GM18498 (cell line): Measurements from ENCODE around the gene CKS1B.

Experiments used
- ATAC-seq: cut with Tn5 transposase; IDR thresholded peaks from one replicate; pipeline ENCODE4 v1.9.1; 2021; ENCODE audit warnings: mild to moderate bottlenecking, moderate library complexity; ENCODE audit not compliant: unreplicated experiment

Gene CKS1B

DNA sequence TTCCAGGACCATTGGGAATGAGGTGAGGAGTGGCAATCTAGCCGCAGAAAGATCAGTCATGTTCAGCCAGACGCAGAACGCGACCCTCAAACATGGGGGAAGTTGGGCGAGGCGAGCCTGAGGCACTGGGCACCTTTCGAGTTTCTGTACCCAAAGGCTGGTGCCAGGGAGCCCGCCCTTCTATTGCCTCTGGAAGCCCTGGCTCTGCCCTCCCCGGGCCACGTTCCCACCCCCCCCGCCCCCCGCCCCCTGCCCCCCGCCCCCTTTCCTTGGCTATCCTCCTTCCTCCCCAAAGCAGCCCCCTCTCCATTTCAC is 25.9 kb downstream of the CKS1B start:
- ATAC-seq, result no peak

GRCh38 chr1:155000726-155001424 is 26.4 kb downstream of the CKS1B start:
- ATAC-seq, result peak; percentile 42

DNA sequence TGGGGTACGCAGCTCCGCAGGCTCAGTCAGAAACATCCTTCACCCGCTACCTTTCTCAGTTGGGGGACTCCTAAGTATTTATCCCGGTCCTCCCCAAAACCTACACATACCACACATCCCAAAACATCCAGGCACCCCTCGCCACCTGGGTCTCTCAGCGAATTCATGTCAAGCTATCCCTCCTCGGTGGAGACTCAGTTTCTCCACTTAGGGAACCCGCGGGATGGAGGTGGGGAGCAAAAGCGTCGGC is 26.9 kb downstream of the CKS1B start:
- ATAC-seq, result no peak

DNA sequence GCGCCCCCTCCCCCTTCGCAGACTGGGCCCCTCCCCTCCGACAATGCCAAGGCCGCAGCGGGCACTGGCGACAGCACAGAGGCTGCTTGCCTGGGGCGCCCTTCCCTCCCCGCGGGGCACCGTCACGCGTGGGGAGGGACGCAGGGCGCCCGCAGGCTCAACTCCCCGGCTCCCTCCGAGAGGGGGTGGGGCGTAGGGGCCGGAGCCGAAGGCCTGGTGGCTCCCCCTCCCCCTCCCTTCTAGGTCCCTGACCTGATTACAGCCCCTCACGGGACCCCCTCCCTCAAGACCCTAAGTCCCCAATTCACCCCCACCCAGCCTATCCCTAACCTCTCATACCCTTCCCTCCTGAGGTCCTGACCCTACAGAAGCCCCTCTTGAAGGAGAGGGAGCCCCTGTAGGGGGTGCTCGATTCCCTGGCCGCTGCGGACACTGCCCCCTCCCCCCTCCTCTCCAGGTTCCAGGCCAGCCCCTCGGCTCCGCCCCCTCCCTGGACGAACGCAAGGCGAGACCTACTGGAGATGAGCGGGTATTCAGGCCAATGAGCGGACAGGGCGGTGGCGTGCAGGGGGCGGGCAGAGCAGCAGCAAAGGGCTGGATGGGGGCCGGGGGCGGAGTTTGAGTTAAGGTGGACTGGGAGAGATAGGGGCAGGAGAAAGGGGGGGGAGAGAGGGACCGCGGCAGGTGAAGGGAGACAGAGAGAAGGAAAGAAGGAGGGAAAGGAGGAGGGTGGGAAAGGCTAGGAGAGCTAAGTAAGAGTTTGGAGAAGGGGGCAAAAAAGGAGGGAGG is 27.4 kb downstream of the CKS1B start:
- peak; percentile 64 for ATAC-seq

DNA sequence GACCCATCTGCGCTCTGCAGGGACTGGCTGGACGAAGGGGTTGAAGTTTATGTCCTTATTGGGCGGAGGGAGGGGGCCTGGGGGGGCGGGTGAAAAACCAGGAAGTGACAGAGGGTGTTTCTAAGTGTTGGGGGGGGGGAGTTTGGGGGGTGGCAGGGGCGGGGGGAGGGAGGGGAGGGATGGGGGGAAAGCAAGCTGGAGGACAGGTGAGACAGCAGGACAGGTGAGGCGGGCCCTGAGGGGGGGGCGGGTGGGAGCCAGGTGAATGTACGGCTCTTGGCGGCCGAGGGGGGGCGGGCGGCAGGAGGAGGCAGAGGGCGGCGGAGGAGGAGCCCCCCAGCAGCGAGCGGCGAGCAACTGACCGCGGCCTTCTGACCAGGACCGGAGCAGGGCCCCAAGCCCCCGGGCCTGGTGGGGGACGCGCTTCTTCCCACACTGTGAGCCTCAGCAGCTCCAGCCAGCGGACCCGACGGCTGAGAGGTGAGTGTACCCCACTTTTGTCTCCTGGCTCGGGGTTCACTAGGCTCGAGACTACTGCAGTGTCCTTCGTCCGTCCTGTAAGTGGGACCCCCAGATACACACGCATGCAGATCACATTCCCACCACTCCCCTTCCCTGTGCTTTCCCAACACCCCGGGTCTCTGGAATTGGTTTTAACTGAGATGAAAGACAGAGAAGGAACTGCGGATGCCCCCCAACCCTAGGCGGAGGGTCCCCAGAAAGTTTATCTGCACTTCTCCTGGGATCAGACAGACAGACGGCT is 28.2 kb downstream of the CKS1B start, which contains the start of gene ZBTB7B:
ZBTB7B (plus strand) TSS at position 339 of the 763 bp plus-strand sequence. CDS start 11,859 bp downstream, outside the sequence.
- no peak for ATAC-seq

- ATAC-seq, result no peak
Measured at GRCh38 chr1:155003227-155003765, 28.8 kb downstream of the CKS1B start.

GRCh38 chr1:155003766-155004351 is 29.4 kb downstream of the CKS1B start:
- no peak for ATAC-seq

DNA sequence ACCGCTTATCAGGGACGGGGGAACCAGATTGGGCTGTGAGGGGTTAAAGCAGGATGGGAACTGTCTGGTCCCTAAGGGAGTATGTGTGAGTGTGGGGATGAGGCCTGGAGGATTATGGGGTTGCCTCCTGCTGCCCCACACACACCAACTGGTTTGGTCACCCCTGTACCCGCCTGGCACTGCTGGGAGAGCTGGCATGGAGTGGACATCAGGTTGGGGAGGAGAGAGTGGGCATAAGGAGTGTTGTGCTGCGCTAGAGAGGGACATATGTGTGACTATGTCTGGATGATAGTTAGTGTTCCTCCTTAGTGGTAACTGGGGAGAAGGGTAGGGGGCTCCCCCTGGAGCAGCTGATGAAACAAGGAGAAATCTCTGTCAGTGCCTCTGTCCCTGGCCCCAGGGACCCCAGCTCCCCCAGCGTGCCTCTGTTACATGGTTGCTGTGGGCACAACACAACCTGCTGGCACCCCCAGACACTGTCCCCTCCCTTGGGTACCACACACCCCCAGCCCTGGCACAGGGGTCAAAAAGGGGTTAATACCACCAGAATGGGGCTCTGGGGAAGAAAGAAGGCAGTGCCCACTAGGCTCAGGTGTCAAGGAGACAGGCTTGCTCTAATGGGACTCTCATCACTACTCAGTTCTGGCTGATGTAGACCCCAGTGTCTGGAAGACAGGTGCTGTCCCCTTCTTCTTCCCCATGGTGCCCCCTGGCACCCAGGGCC is 30.0 kb downstream of the CKS1B start:
- no peak for ATAC-seq

- no peak for ATAC-seq
Measured at GRCh38 chr1:155005076-155006011, 30.9 kb downstream of the CKS1B start.

DNA sequence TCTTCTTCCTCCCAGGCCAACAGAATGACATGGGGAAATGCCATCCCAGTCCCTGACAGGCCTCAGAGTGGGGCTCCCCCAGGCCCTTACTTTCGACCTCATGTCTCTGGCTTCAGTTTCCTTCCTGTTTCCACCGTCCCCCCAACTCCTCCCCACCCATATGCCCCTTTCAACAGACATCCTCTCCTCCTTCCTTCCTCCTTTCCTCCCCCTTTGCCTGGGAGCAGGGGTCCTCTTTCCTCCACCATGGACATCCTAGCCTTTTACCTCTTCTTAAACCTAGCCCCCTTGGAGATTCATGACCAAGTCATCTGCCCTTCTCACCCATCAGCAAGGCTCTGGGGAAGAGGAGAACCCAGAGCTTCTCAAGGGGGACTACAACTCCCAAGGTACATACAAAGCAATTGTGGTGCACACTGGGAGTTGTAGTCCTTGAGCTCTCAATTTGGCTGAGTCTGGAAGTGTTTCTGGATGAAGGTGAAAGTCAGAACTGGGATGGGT is 32.2 kb downstream of the CKS1B start:
- no peak for ATAC-seq

GRCh38 chr1:155007251-155007828 is 32.9 kb downstream of the CKS1B start:
- ATAC-seq, result no peak

DNA sequence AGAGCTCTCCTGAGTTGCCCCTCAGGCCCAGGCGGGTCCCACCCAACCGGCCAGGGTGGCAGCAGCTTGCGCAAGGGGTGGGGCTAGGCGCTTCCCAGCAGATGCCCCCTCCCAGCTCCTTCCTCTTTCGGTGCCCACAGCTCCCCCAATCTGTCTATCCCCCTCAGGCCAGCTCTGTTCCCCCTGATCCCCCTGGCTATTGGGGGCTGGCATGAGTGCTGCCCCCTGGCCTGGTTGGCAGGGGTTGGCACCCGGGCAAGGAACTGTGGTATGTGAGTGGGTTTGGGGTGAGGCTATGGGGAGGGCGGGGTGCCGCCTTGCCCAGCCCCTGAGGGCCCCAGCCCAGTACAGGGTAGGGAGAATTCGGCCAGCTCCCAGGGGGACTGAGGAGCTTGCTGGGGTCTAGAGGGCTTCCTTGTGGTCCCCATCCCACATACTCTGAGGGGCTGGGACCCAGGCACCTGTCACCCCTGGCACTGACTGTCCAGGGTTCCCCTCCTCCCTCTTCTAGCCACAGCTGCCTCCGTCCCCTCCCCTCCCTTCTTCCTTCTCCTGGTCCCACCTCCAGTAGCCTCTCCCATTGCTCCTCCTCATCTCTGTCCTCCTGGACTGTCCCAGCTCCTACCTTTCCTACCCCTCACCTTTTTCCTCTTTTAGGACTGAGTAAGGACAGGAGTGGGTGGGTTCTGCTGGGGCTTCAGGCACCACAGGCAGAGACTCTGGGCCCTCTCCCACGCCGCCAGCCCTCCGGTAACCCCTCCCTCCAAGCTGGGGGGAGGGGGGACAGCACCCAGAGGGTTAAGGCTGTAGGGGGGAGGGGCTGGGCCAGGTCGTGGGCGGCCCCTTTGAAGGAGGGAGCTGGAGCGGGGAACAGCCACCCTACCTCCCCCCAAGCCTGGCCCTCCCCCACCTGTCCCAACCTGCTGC is 33.8 kb downstream of the CKS1B start:
- no peak for ATAC-seq

GRCh38 chr1:155009221-155009711 is 34.8 kb downstream of the CKS1B start:
- ATAC-seq, result no peak

DNA sequence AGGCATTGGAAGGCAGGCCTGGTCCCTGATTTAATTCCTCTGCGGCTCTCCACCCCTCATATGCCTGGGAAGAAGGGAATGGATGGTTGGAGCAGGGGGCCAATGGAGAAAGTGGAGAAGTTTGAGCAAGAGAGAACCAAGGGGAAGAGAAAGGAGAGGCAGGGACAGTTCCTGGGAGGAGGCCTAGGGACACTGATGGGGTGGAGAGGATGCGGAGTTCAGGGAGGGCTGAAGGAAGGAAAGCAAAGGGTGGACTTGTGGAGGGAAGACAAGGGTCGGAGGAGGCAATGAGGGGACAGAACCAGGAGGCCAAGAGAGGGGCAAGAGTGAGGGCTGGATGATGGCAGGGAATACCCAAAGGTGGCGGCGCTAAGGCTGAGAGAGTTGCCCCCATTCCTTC is 35.3 kb downstream of the CKS1B start:
- ATAC-seq, result no peak

DNA sequence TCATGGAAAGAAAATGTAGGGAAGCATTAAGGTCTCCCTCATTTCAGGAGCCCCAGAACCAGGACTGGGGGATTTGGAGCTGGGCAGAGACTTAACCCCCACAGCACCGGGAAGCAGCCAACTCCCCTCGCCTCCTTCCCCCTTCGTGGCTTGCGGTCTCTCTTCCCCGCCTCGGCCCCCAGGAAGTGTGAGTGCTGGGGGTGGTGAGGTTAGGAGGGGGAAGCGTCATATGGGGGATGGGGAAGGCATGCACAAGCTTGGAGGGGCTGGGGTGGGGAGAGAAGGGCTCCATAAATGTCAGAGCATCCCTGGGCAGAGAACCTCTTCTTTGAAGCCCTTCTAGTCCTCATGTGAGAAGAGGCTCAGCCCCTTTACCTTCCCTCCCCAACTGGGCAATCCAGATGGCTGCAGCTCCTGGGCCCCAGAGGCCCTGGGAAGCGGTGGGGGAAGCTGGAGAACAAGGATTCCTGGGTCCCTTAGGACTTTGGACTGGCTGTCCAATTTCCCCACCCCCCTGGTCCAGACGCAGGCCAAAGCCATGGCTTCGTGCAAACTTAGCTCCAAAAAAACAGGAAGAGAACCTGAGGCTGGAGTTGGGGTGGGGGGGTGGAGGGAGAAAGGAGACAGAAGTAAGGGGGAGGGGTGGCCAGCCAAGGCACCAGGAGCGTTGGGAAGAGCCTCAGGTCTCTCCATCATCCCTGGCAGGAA is 35.9 kb downstream of the CKS1B start:
- ATAC-seq, result no peak

DNA sequence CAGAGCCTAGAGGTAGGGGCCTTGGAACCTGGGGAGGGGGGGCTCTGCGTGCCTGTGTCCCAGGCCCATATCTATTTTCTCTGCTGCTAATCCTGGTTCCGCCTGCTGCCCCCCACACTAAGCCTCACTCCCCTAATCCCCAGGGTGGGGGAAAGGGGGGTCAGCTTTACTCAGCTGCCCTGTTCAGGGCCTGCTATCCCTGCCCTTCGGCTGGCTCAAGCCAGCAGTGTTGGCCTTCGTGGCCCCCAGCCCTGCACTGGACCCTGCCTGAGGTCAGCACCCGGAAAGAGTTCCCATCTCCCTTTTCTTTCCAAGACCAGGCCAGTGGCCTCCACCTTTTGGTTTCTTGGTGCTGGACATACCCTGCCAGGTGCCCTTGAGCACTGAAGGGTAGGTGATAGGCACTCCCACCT is 36.5 kb downstream of the CKS1B start:
- no peak for ATAC-seq

GRCh38 chr1:155011437-155012025 is 37.0 kb downstream of the CKS1B start:
- no peak for ATAC-seq
